B cell (primary cell): ENCODE measurements around the gene CHAMP1. TPM values are rescaled to one million over a fixed set of nuclear protein-coding genes. Genes with fewer than 3 reads are reported as not detected.

ENCODE experiments used
- ATAC-seq: fragments of 200-7000 bp; cut with Tn5 transposase; one replicate; pipeline ENCODE4 v1.10.0; 2021; ENCODE audit warnings: low read depth, mild to moderate bottlenecking, moderate number of reproducible peaks, moderate library complexity
- CTCF ChIA-PET: fragments of 350-600 bp; sonication (Branson Sonifier 250); formaldehyde crosslinking; loops from one replicate; lab custom pipeline; 2021; ENCODE audit warnings: antibody characterized with exemption, inconsistent platforms; lab: Charles Lee
- POLR2A ChIA-PET: fragments of 350-600 bp; sonication (Branson Sonifier 250); formaldehyde crosslinking; loops from one replicate; lab custom pipeline; 2021; ENCODE audit warnings: antibody characterized with exemption; lab: Charles Lee
- DNase-seq: peaks from one replicate; pipeline ENCODE4 v3.0.0; 2013
- H2AFZ ChIP-seq: 2 replicates; pipeline ENCODE4 v1.6.1; 2012; ENCODE audit warnings: mild to moderate bottlenecking, low read depth, low read length; ENCODE audit not compliant: insufficient read depth, poor library complexity, severe bottlenecking
- H3K27ac ChIP-seq, 2 donors: 1 replicate in 1 of 2; 2 replicates in 1 of 2; pipeline ENCODE4 v1.5.1; 2012 to 2013; ENCODE audit warnings: low read length in 2 of 2, mild to moderate bottlenecking in 2 of 2, moderate library complexity in 1 of 2
- H3K27me3 ChIP-seq, 4 experiments: fragments of 200-600 bp in 1 of 4; sonication (generic) in 1 of 4; replicated peaks in 1 of 4; 1 replicate in 2 of 4; 2 replicates in 2 of 4; pipeline versions ENCODE4 v1.6.1 to v1.7.0; 2013 to 2016; ENCODE audit warnings: low read length in 3 of 4, mild to moderate bottlenecking in 2 of 4, mixed read lengths in 1 of 4, moderate library complexity in 1 of 4; ENCODE audit not compliant: insufficient read depth in 4 of 4, control insufficient read depth in 3 of 4; ENCODE audit errors: control extremely low read depth in 1 of 4
- H3K36me3 ChIP-seq, 2 experiments: replicated peaks in 1 of 2; 1 replicate in 1 of 2; 2 replicates in 1 of 2; pipeline versions ENCODE4 v1.6.1 to v1.7.1; 2013; ENCODE audit warnings: low read length in 1 of 2; ENCODE audit not compliant: insufficient read depth in 2 of 2, control insufficient read depth in 1 of 2; ENCODE audit errors: control extremely low read depth in 1 of 2, extremely low read depth in 1 of 2
- H3K4me1 ChIP-seq, 2 donors: fragments of 200-600 bp in 1 of 2; sonication (generic) in 1 of 2; 1 replicate in 1 of 2; 2 replicates in 1 of 2; pipeline versions ENCODE4 v1.5.1 to v1.6.1; 2013 to 2017; ENCODE audit warnings: low read length in 2 of 2; ENCODE audit not compliant: control insufficient read depth in 2 of 2, insufficient read depth in 2 of 2
- H3K4me2 ChIP-seq: replicated peaks from 2 replicates; pipeline ENCODE3; 2012; ENCODE audit warnings: mild to moderate bottlenecking, low read depth, low read length; ENCODE audit not compliant: poor library complexity, severe bottlenecking
- H3K4me3 ChIP-seq, 5 experiments: fragments of 200-600 bp in 1 of 5; sonication (generic) in 1 of 5; 1 replicate in 3 of 5; 2 replicates in 2 of 5; pipeline versions ENCODE4 v1.5.1 to v1.7.0; 2011 to 2016; ENCODE audit warnings: low read length in 4 of 5, mild to moderate bottlenecking in 4 of 5, low read depth in 2 of 5, control low read depth in 1 of 5, moderate library complexity in 1 of 5; ENCODE audit not compliant: insufficient read depth in 1 of 5; ENCODE audit errors: control extremely low read depth in 1 of 5, extremely low read depth in 1 of 5
- H3K79me2 ChIP-seq: fragments of 200-600 bp; sonication (generic); one replicate; pipeline ENCODE4 v1.6.0; 2016; ENCODE audit warnings: low read length; ENCODE audit not compliant: control insufficient read depth, insufficient read depth
- H3K9ac ChIP-seq: fragments of 200-600 bp; sonication (generic); 2 replicates; pipeline ENCODE4 v1.6.1; 2017; ENCODE audit warnings: mild to moderate bottlenecking, low read length, moderate library complexity
- H3K9me3 ChIP-seq, 3 donors: one replicate each; pipeline versions ENCODE4 v1.6.1 to v1.7.1; 2013; ENCODE audit warnings: low read length in 2 of 3; ENCODE audit not compliant: control insufficient read depth in 2 of 3, insufficient read depth in 1 of 3; ENCODE audit errors: control extremely low read depth in 1 of 3
- H4K20me1 ChIP-seq: 2 replicates; pipeline ENCODE4 v1.6.0; 2012; ENCODE audit warnings: mild to moderate bottlenecking, low read length; ENCODE audit not compliant: insufficient read depth, control insufficient read depth, poor library complexity, severe bottlenecking
- H3K27ac Mint-ChIP-seq: one replicate; pipeline ENCODE4 v1.8.0; 2021; ENCODE audit warnings: mixed read lengths
- H3K27me3 Mint-ChIP-seq: one replicate; pipeline ENCODE4 v1.8.0; 2021; ENCODE audit warnings: mixed read lengths
- H3K4me1 Mint-ChIP-seq: one replicate; pipeline ENCODE4 v1.8.0; 2021; ENCODE audit warnings: mixed read lengths
- H3K4me3 Mint-ChIP-seq: one replicate; pipeline ENCODE4 v1.8.0; 2021; ENCODE audit warnings: mixed read lengths
- H3K9me3 Mint-ChIP-seq: one replicate; pipeline ENCODE4 v1.8.0; 2022; ENCODE audit warnings: mixed read lengths; ENCODE audit not compliant: insufficient read depth
- EZH2 ChIP-seq: IDR thresholded peaks from 2 replicates; pipeline ENCODE4 v1.6.1; 2012; ENCODE audit warnings: borderline replicate concordance, low read depth, mild to moderate bottlenecking, moderate library complexity, low read length; ENCODE audit not compliant: insufficient read depth, poor library complexity, severe bottlenecking
- WGBS: methylation state at CpG from one replicate; pipeline ENCODE4 v1.1.5; 2013; ENCODE audit warnings: missing lambda C conversion rate; ENCODE audit not compliant: insufficient coverage; 5-methylcytosine and 5-hydroxymethylcytosine counted together
- intact Hi-C: fragments of 100-400 bp; cut with micrococcal nuclease; formaldehyde crosslinking; loops from one replicate; pipeline ENCODE4 v1.10.0; 2022
- polyA plus RNA-seq: library from polyadenylated mRNA; depleted of rRNA; stranded (reverse); fragments of >200 nt; gene quantifications from 2 replicates; pipeline ENCODE4 v1.2.3, GENCODE V29; 2012
- total RNA-seq, 2 donors: library from RNA; stranded (reverse); fragments of 120-200 nt in 1 of 2; gene quantifications; 1 replicate in 1 of 2; 2 replicates in 1 of 2; pipeline versions ENCODE4 v1.2.3 to v1.2.4, GENCODE V29; 2013 to 2022
- TF ChIP-seq, protein P1 (sequence below): fragments of 200-600 bp; IDR thresholded peaks from one replicate; pipeline ENCODE4 v1.8.0; 2022; ENCODE audit warnings: antibody characterized with exemption, mild to moderate bottlenecking

CHAMP1 gene
- total and polyA plus RNA-seq, 2 donors (not counting 1 experiment from before 2014, with no cell fraction given), result 14.5 to 34.7 TPM

DNA sequence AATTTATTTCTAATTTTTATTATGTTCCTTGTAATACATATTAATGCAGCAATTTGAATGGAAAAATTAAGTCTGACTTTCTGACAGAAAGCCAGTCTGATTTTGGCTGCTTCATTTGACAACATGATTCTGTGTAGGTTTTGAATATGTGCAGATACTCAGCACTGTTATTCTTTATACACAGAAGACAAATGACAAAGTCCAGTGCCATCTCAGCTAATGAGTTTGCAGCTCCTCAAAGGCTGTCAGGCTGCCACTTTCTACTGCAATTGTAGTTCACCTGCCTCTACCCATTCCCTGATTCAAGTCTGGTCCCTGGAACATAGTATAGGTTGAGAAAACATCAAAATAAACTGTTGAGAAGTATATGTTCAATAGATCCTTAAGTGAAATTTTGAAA lies 2.9 kb upstream of the CHAMP1 start:
- Mint-ChIP-seq H3K27ac (no peak overlapping the region), H3K9me3 (no peaks in the 10 kb centered on the region), H3K4me3 (no peak overlapping the region), H3K27me3 (no peaks in the 10 kb centered on the region), H3K4me1 (peaks cover 31% of the 10 kb centered on the region)
- Histone ChIP-seq H3K4me2 (no peak overlapping the region), H3K9me3 (no peaks in the 10 kb centered on the region), H4K20me1 (peaks cover 13% of the 10 kb centered on the region), H3K79me2 (peaks cover 25% of the 10 kb centered on the region), H3K36me3 (peaks cover 0 to 9% of the 10 kb centered on the region in 2 experiments), H3K9ac (no peak overlapping the region), H3K4me3 (no peak overlapping the region), H3K27me3 (no peaks in the 10 kb centered on the region), H3K27ac (no peak overlapping the region), H2AFZ (no peak overlapping the region), H3K4me1 (peaks cover 25 to 27% of the 10 kb centered on the region in 2 donors)
- ATAC-seq (no peak), DNase-seq (no peak)
- intact Hi-C loops, result no loop called here
- TF ChIP-seq, protein P1, sequence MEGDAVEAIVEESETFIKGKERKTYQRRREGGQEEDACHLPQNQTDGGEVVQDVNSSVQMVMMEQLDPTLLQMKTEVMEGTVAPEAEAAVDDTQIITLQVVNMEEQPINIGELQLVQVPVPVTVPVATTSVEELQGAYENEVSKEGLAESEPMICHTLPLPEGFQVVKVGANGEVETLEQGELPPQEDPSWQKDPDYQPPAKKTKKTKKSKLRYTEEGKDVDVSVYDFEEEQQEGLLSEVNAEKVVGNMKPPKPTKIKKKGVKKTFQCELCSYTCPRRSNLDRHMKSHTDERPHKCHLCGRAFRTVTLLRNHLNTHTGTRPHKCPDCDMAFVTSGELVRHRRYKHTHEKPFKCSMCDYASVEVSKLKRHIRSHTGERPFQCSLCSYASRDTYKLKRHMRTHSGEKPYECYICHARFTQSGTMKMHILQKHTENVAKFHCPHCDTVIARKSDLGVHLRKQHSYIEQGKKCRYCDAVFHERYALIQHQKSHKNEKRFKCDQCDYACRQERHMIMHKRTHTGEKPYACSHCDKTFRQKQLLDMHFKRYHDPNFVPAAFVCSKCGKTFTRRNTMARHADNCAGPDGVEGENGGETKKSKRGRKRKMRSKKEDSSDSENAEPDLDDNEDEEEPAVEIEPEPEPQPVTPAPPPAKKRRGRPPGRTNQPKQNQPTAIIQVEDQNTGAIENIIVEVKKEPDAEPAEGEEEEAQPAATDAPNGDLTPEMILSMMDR, result no peak
- no peak for TF ChIP-seq EZH2
- ChIA-PET CTCF (interaction anchor here (1.0 to 1.4 kb wide), 2 partner anchors 26 to 30 kb away, joined by 3 read pairs; partner anchors contain the start of gene UPF3A), POLR2A (no interaction called here)

DNA sequence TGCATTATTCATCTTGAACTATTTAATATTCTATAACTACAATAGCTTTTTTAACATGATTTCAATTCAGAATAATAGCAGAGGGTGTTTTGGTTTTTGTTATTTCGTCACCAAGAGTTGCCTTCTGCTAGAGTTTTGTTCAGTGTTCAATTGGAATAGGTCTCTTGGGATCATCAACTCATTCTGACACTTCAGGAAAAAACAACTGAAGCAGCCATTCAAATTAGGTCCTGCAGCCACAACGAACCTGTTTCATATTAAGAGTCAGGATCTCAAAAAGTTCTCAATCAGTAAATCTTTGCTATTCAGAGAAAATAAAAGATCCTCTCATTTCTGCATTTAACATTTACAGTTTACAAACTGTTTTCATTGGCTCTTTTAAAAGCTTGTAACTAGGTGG lies 2.4 kb upstream of the CHAMP1 start:
- no CpG with 5 or more reads among the region's 2 CpGs for WGBS
- no peak for TF ChIP-seq EZH2
- TF ChIP-seq, protein P1, result no peak
- Histone ChIP-seq H3K9ac (no peak overlapping the region), H3K79me2 (peaks cover 30% of the 10 kb centered on the region), H3K27ac (no peak overlapping the region), H3K4me1 (peaks cover 25 to 27% of the 10 kb centered on the region in 2 donors), H3K27me3 (no peaks in the 10 kb centered on the region), H4K20me1 (peaks cover 18% of the 10 kb centered on the region), H3K36me3 (peaks cover 0 to 3% of the 10 kb centered on the region in 2 experiments), H3K9me3 (no peaks in the 10 kb centered on the region), H3K4me3 (no peak overlapping the region), H3K4me2 (peak overlapping the region; percentile 20), H2AFZ (no peak overlapping the region)
- Mint-ChIP-seq H3K4me1 (peaks cover 34% of the 10 kb centered on the region), H3K27ac (no peak overlapping the region), H3K4me3 (no peak overlapping the region), H3K27me3 (no peaks in the 10 kb centered on the region), H3K9me3 (no peaks in the 10 kb centered on the region)
- DNase-seq, result no peak
- ChIA-PET POLR2A (no interaction called here), CTCF (interaction anchor here (1.4 kb wide), 1 partner anchor 26 kb away, joined by 3 read pairs; no protein-coding TSS in a partner anchor)
- no peak for ATAC-seq
- intact Hi-C loops, result no loop called here
